PC-3 (cell line): ENCODE results near the gene CRABP1.

Experiments used
- CTCF ChIP-seq: fragments of 300-600 bp; sonication (generic); conservative IDR thresholded peaks from 2 replicates; pipeline ENCODE4 v1.5.1; 2017; ENCODE audit warnings: antibody characterized with exemption, low read depth, mild to moderate bottlenecking, low read length
- EZH2 ChIP-seq: fragments of 300-600 bp; sonication (generic); IDR thresholded peaks from one replicate; pipeline ENCODE4 v1.6.1; 2017; ENCODE audit warnings: antibody characterized with exemption, mild to moderate bottlenecking, low read length; ENCODE audit not compliant: unreplicated experiment
- EZH2phosphoT487 ChIP-seq: fragments of 300-600 bp; sonication (generic); IDR thresholded peaks from 2 replicates; pipeline ENCODE4 v1.6.1; 2018; ENCODE audit warnings: mild to moderate bottlenecking, antibody characterized with exemption, low read length, borderline replicate concordance

GRCh38 chr15:78355177-78355576 lies 15.0 kb downstream of the CRABP1 start:
- TF ChIP-seq EZH2phosphoT487 (no peak), CTCF (no peak), EZH2 (no peak)
